Measurements from ENCODE around the gene CUL9. TPM values are rescaled to one million over a fixed set of nuclear protein-coding genes. Genes with fewer than 3 reads are reported as not detected.

The CUL9 gene
- total and polyA plus RNA-seq, 3 donors from 2014 or later: 90.6 to 110 (median 101) TPM

DNA sequence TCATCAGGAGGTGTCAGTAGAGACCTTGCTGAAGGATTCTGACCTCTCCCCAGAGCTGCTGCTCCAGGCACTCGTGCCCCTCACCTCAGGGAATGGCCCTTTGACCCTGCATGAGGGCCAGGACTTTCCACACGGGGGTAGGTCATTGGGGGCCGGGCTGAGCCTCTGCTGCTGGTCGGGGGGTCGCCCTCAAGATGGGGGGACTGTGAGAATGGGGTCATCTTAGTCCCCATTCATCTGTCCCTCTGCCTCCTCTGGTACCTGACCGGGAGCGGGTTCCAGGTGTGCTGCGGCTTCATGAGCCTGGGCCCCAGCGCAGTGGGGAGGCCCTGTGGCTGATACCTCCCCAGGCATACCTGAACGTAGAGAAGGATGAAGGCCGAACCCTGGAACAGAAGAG, 31.4 kb downstream of the CUL9 start:
- 84 to 86% methylated on average over 10 to 11 of the region's 11 CpGs for WGBS, 2 donors
- Histone ChIP-seq H3K4me1 (no peaks in the 10 kb centered on the region), H3K9me3 (no peaks in the 10 kb centered on the region), H3K27ac (no peak overlapping the region), H3K36me3 (ENCODE audit: low read depth, missing control alignments) (no peaks in the 10 kb centered on the region), H3K27me3 (no peaks in the 10 kb centered on the region), H3K4me3 (no peak overlapping the region)
- TF ChIP-seq, protein P1, sequence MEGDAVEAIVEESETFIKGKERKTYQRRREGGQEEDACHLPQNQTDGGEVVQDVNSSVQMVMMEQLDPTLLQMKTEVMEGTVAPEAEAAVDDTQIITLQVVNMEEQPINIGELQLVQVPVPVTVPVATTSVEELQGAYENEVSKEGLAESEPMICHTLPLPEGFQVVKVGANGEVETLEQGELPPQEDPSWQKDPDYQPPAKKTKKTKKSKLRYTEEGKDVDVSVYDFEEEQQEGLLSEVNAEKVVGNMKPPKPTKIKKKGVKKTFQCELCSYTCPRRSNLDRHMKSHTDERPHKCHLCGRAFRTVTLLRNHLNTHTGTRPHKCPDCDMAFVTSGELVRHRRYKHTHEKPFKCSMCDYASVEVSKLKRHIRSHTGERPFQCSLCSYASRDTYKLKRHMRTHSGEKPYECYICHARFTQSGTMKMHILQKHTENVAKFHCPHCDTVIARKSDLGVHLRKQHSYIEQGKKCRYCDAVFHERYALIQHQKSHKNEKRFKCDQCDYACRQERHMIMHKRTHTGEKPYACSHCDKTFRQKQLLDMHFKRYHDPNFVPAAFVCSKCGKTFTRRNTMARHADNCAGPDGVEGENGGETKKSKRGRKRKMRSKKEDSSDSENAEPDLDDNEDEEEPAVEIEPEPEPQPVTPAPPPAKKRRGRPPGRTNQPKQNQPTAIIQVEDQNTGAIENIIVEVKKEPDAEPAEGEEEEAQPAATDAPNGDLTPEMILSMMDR (IDR thresholded peaks at IDR 0.05): no peak
- TF ChIP-seq POLR2A (IDR thresholded peaks at IDR 0.05): no peak
- no peak for DNase-seq
- intact Hi-C loops (cut with DNase I; ENCODE audit: low total_unique reads): no loop called here

DNA sequence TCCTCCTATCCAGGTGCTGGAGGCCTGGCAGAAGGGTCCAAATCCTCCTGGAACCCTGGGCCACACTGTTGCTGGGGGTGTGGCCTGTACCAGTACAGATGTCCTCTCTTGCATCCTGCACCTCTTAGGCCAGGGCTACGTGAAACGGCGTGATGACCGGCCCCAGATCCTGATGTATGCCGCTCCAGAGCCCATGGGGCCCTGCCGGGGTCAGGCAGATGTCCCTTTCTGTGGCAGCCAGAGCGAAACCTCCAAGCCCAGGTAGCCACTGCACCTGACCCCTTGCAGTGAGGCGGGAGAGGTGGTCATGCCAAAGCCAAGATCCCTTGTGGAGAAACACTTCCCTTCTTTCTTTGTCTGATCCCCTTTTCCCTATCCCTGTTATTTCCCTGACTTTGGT, 33.1 kb downstream of the CUL9 start:
- Histone ChIP-seq H3K4me1 (no peaks in the 10 kb centered on the region), H3K27ac (no peak overlapping the region), H3K27me3 (no peaks in the 10 kb centered on the region), H3K36me3 (ENCODE audit: low read depth, missing control alignments) (no peaks in the 10 kb centered on the region), H3K9me3 (no peaks in the 10 kb centered on the region), H3K4me3 (no peak overlapping the region)
- no peak for TF ChIP-seq POLR2A (IDR thresholded peaks at IDR 0.05)
- TF ChIP-seq, protein P1 (IDR thresholded peaks at IDR 0.05): no peak
- WGBS, 2 donors: 86 to 90% methylated on average over 8 of the region's 8 CpGs
- intact Hi-C loops (cut with DNase I; ENCODE audit: low total_unique reads): no loop called here
- DNase-seq: no peak

DNA sequence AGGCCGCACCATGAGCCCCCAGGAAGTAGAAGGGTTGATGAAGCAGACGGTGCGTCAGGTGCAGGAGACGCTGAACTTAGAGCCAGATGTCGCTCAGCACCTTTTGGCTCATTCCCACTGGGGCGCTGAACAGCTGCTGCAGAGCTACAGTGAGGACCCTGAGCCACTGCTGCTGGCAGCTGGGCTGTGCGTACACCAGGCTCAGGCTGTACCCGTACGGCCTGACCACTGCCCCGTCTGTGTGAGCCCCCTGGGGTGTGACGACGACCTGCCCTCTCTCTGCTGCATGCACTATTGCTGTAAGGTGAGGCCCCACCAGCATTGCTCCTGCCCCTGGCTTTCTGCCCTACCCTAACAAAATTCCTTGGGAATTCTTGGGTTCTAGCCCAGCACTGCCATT, 34.2 kb downstream of the CUL9 start:
- no peak for TF ChIP-seq POLR2A (IDR thresholded peaks at IDR 0.05)
- TF ChIP-seq, protein P1 (IDR thresholded peaks at IDR 0.05): no peak
- 92 to 94% methylated on average over 7 to 12 of the region's 12 CpGs for WGBS, 2 donors
- H3K27ac ChIP-seq: no peak overlapping the region
- no peaks in the 10 kb centered on the region for H3K9me3 ChIP-seq
- DNase-seq: no peak
- no peaks in the 10 kb centered on the region for H3K36me3 ChIP-seq (ENCODE audit: low read depth, missing control alignments)
- no peaks in the 10 kb centered on the region for H3K27me3 ChIP-seq
- intact Hi-C loops (cut with DNase I; ENCODE audit: low total_unique reads): no loop called here
- no peaks in the 10 kb centered on the region for H3K4me1 ChIP-seq
- H3K4me3 ChIP-seq: no peak overlapping the region

DNA sequence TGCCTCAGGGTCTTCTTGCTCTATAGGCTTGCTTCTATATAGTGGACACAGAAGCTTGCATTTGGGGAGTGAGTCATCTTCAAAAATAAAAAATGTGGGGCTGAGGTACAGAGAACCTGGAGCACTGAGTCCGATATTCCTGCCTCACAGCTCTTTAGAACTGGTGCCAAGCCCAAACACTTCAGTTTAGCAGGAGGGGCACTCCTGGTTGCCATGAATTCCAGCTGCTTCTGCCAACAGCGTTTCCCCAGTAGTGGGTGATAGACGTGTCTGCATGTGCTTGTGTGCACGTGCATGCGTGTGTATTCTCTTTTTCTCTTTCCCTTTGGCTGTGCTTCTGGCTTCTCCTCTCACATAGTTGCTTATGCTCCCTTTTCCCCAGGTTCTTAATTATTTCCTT, 35.4 kb downstream of the CUL9 start:
- H3K36me3 ChIP-seq (ENCODE audit: low read depth, missing control alignments): no peaks in the 10 kb centered on the region

DNA sequence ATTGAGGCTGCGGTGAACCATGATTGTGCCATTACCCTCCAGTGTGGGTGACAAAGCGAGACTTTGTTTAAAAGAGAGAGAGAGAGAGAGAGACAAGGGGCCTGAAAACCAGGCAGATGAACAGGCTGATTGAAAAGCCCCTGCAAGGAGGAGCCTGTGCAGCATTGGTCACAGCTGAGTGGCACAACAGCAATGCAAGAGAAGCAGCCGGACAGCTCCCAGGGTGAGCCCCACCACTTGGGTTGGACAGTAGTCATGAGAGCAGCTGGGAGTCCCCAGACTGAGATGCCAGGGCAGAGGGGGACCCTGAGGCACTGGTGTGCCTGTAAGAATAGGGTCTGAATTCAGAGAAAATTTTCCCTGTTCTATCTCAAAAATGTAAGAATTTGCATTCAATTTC, 37.1 kb downstream of the CUL9 start:
- intact Hi-C loops (cut with DNase I; ENCODE audit: low total_unique reads): no loop called here
- no peak overlapping the region for H3K27ac ChIP-seq
- no peaks in the 10 kb centered on the region for H3K36me3 ChIP-seq (ENCODE audit: low read depth, missing control alignments)
- 96 to 98% methylated on average over 3 of the region's 3 CpGs for WGBS, 2 donors
- H3K4me1 ChIP-seq: no peaks in the 10 kb centered on the region
- H3K4me3 ChIP-seq: no peak overlapping the region
- no peaks in the 10 kb centered on the region for H3K27me3 ChIP-seq
- no peak for DNase-seq
- TF ChIP-seq, protein P1 (IDR thresholded peaks at IDR 0.05): no peak
- TF ChIP-seq POLR2A (IDR thresholded peaks at IDR 0.05): no peak
- no peaks in the 10 kb centered on the region for H3K9me3 ChIP-seq

More for the DNA sequence above, 35.4 kb downstream of the CUL9 start:
- TF ChIP-seq POLR2A (IDR thresholded peaks at IDR 0.05): no peak
- TF ChIP-seq, protein P1 (IDR thresholded peaks at IDR 0.05): no peak
- Histone ChIP-seq H3K27ac (no peak overlapping the region), H3K4me1 (no peaks in the 10 kb centered on the region), H3K9me3 (no peaks in the 10 kb centered on the region), H3K27me3 (no peaks in the 10 kb centered on the region), H3K4me3 (no peak overlapping the region)
- intact Hi-C loops (cut with DNase I; ENCODE audit: low total_unique reads): no loop called here
- DNase-seq: no peak
- WGBS, 2 donors: 88 to 93% methylated on average over 5 of the region's 5 CpGs

All from testis (tissue), 3 donors.